Peyer's patch (tissue), 4 donors: ENCODE results near the gene FAM83E. TPM values are rescaled to one million over a fixed set of nuclear protein-coding genes. Genes with fewer than 3 reads are reported as not detected.
"Not testable (repeated sequence)": the region's sequence is repeated elsewhere in the genome, so short reads cannot be mapped to it uniquely, and the experiment has no call there.

Experiments
- DNase-seq, 3 donors: peaks; one replicate each; pipeline ENCODE4 v3.0.0-alpha.2; 2017 to 2019
- H3K27ac ChIP-seq, 4 donors: fragments of 200-600 bp; sonication (generic); one replicate each; pipeline ENCODE4 v1.5.1; 2016 to 2019
- H3K27me3 ChIP-seq, 2 donors: fragments of 200-600 bp; sonication (generic); one replicate each; pipeline ENCODE4 v1.5.1; 2019
- H3K36me3 ChIP-seq, 3 donors: fragments of 200-600 bp; sonication (generic); one replicate each; pipeline ENCODE4 v1.5.1; 2016 to 2019
- H3K4me1 ChIP-seq, 4 donors: fragments of 200-600 bp; sonication (generic); one replicate each; pipeline ENCODE4 v1.5.1; 2016 to 2019
- H3K4me3 ChIP-seq, 4 donors: fragments of 200-600 bp; sonication (generic); 1 replicate in 3 of 4; 2 replicates in 1 of 4; pipeline ENCODE4 v1.5.1; 2016 to 2019; ENCODE audit warnings: mild to moderate bottlenecking in 1 of 4
- H3K9me3 ChIP-seq, 4 donors: fragments of 200-600 bp; sonication (generic); one replicate each; pipeline ENCODE4 v1.5.1; 2016 to 2019; ENCODE audit warnings: mild to moderate bottlenecking in 1 of 4
- CTCF ChIP-seq, 6 experiments: fragments of 450-650 bp in 4 of 6; fragments of 200-600 bp in 2 of 6; sonication (generic) in 1 of 6; IDR thresholded peaks; one replicate each; pipeline ENCODE4 v1.5.1; 2017 to 2019; ENCODE audit warnings: antibody characterized with exemption in 6 of 6, mild to moderate bottlenecking in 3 of 6, moderate library complexity in 1 of 6
- POLR2A ChIP-seq, 2 donors: fragments of 450-650 bp; IDR thresholded peaks; one replicate each; pipeline ENCODE4 v1.5.1; 2017; ENCODE audit warnings: antibody characterized with exemption in 2 of 2, mild to moderate bottlenecking in 2 of 2, moderate library complexity in 2 of 2
- total RNA-seq, 4 donors: library from RNA; depleted of rRNA; stranded (reverse); fragments of >200 nt; gene quantifications; one replicate each; pipeline ENCODE4 v1.1.0, GENCODE V29; 2016

The FAM83E gene
- total RNA-seq, 4 donors from 2014 or later = 58.6 to 203 (median 130) TPM

- Histone ChIP-seq H3K27ac (no peak overlapping the region), H3K27me3 (no peaks in the 10 kb centered on the region), H3K4me1 (peaks cover 0 to 5% (median 0%) of the 10 kb centered on the region in 4 donors), H3K36me3 (no peaks in the 10 kb centered on the region), H3K4me3 (no peak overlapping the region), H3K9me3 (no peaks in the 10 kb centered on the region)
- no peak for DNase-seq
- TF ChIP-seq CTCF (IDR thresholded peaks at IDR 0.05) (no peak), POLR2A (IDR thresholded peaks at IDR 0.05) (no peak)
Measured at GRCh38 chr19:48659768-48660167, 44.9 kb upstream of the FAM83E start.

GRCh38 chr19:48658483-48658882 lies 43.6 kb upstream of the FAM83E start:
- H3K27ac ChIP-seq = no peak overlapping the region
- H3K4me1 ChIP-seq = peaks cover 0 to 5% (median 0%) of the 10 kb centered on the region in 4 donors
- H3K4me3 ChIP-seq = no peak overlapping the region
- no peak for DNase-seq
- H3K36me3 ChIP-seq = no peaks in the 10 kb centered on the region
- H3K9me3 ChIP-seq = no peaks in the 10 kb centered on the region
- no peaks in the 10 kb centered on the region for H3K27me3 ChIP-seq
- TF ChIP-seq CTCF (IDR thresholded peaks at IDR 0.05) = no peak
- TF ChIP-seq POLR2A (IDR thresholded peaks at IDR 0.05) = no peak

- H3K27me3 ChIP-seq, H3K4me3 ChIP-seq, H3K36me3 ChIP-seq, H3K9me3 ChIP-seq, DNase-seq, H3K4me1 ChIP-seq: not testable (repeated sequence)
- TF ChIP-seq POLR2A (IDR thresholded peaks at IDR 0.05) = peak in 1 of 2 donors; percentile 12
- H3K27ac ChIP-seq = peak overlapping the region in 1 of 4 donors; percentile 43
Measured at GRCh38 chr19:48657828-48658227, 43.0 kb upstream of the FAM83E start.

- Histone ChIP-seq H3K4me1 (peaks cover 0 to 5% (median 0%) of the 10 kb centered on the region in 4 donors), H3K27me3 (no peaks in the 10 kb centered on the region), H3K4me3 (no peak overlapping the region), H3K9me3 (no peaks in the 10 kb centered on the region), H3K27ac (no peak overlapping the region), H3K36me3 (no peaks in the 10 kb centered on the region)
- TF ChIP-seq POLR2A (IDR thresholded peaks at IDR 0.05) (no peak), CTCF (IDR thresholded peaks at IDR 0.05) (no peak)
- DNase-seq = peak in 1 of 3 donors; percentile 59
Measured at GRCh38 chr19:48656840-48657474, 42.1 kb upstream of the FAM83E start.

- no peaks in the 10 kb centered on the region for H3K36me3 ChIP-seq
- H3K27ac ChIP-seq = no peak overlapping the region
- H3K4me1 ChIP-seq = no peaks in the 10 kb centered on the region
- no peaks in the 10 kb centered on the region for H3K27me3 ChIP-seq
- no peaks in the 10 kb centered on the region for H3K9me3 ChIP-seq
- peak in 1 of 3 donors; percentile 52 for DNase-seq
- no peak overlapping the region for H3K4me3 ChIP-seq
- TF ChIP-seq POLR2A (IDR thresholded peaks at IDR 0.05) (no peak), CTCF (IDR thresholded peaks at IDR 0.05) (no peak)
Measured at GRCh38 chr19:48654299-48655059, 39.6 kb upstream of the FAM83E start.

- no peak for TF ChIP-seq CTCF (IDR thresholded peaks at IDR 0.05)
- no peak for TF ChIP-seq POLR2A (IDR thresholded peaks at IDR 0.05)
- Histone ChIP-seq H3K4me3 (no peak overlapping the region), H3K27me3 (no peaks in the 10 kb centered on the region), H3K36me3 (no peaks in the 10 kb centered on the region), H3K9me3 (no peaks in the 10 kb centered on the region), H3K27ac (no peak overlapping the region), H3K4me1 (no peaks in the 10 kb centered on the region)
- no peak for DNase-seq
Measured at GRCh38 chr19:48651683-48652048, 36.8 kb upstream of the FAM83E start.
